Mucosa of stomach (tissue), 1 donor: ENCODE data around the gene ULBP2.
"Not testable (repeated sequence)": the region's sequence is repeated elsewhere in the genome, so short reads cannot be mapped to it uniquely, and the experiment has no call there.

ENCODE experiments used
- H3K27me3 ChIP-seq: one replicate; pipeline ENCODE4 v1.7.0; 2013; ENCODE audit warnings: mild to moderate bottlenecking, low read length; ENCODE audit not compliant: control insufficient read depth, insufficient read depth
- H3K36me3 ChIP-seq: one replicate; pipeline ENCODE4 v1.7.0; 2013; ENCODE audit warnings: low read length; ENCODE audit not compliant: control insufficient read depth, insufficient read depth
- H3K4me1 ChIP-seq: one replicate; pipeline ENCODE4 v1.7.0; 2013; ENCODE audit warnings: mild to moderate bottlenecking, low read length; ENCODE audit not compliant: control insufficient read depth, insufficient read depth
- H3K4me3 ChIP-seq: one replicate; pipeline ENCODE4 v1.7.0; 2013; ENCODE audit warnings: low read length
- H3K9ac ChIP-seq: one replicate; pipeline ENCODE4 v1.7.0; 2013; ENCODE audit warnings: mild to moderate bottlenecking, low read length, moderate library complexity
- H3K9me3 ChIP-seq: one replicate; pipeline ENCODE4 v1.7.0; 2013; ENCODE audit warnings: mild to moderate bottlenecking, low read length, moderate library complexity; ENCODE audit not compliant: control insufficient read depth
- donor health status: Pancreatic carcinoma.

Gene ULBP2

DNA sequence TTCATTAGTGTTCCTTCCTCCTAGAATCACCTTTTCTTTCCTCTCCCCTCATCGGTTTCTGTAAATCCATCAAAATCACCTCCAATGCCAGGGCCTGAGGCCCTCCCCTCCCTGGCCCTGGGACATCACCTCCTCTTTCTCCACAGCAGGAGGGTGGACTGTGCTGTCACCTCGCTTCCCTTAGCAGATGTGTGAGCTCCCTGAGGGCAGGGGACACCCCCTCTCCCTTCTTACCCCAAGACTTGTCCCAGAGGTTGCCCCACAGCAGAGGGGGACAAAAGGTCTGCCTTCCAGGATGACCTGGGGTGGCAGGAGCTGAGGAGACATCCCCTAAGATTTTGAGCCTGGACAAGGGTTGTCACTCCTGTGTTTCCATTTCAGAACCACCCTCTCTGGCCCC is 27.8 kb downstream of the ULBP2 start:
- H3K27me3 ChIP-seq = peaks cover 51% of the 10 kb centered on the region
- no peak overlapping the region for H3K9ac ChIP-seq
- no peaks in the 10 kb centered on the region for H3K36me3 ChIP-seq
- H3K4me1 ChIP-seq = peaks cover 8% of the 10 kb centered on the region
- no peak overlapping the region for H3K4me3 ChIP-seq
- no peaks in the 10 kb centered on the region for H3K9me3 ChIP-seq

DNA sequence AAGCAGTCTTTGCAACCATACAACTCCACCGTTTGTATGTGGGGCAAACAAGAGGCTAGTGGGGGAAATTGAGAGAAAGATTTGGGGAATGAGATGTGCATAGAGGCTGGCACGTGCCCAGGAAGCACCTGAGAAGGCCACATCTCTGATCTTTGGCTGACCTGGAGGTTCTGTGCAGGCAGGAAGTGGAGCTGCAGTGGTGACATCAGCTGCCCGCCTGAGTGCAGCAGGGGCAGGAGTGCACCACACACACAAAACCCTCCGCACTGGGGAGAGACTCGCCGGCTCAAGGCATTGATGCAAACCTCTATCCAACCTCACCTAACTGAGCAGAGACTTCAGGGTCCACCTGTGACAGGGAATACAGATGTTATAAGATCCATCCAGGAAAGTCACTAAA is 32.6 kb downstream of the ULBP2 start:
- H3K27me3 ChIP-seq = peaks cover 53% of the 10 kb centered on the region
- not testable (repeated sequence) for H3K4me3 ChIP-seq, H3K36me3 ChIP-seq

DNA sequence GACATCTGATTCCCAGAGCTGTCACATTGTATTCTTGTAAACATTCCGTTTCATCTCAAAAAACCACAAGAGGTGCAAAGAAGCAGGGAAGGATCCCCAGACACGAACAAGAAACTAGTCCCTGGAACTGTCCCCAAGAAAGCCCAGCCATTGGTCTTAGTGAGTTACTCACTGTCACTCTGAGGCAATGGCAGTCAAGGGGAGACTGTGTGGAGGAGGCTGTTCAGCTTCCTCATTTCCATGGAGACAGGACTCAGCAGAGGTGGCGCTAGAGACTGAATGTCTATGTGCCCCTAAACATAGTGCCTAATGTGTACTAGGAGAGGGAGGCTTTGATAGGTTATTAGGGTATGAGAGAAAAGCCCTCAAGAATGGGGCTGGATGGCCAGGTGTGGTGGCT is 33.0 kb downstream of the ULBP2 start:
- Histone ChIP-seq H3K9ac (no peak overlapping the region), H3K4me3 (no peak overlapping the region), H3K36me3 (no peaks in the 10 kb centered on the region), H3K27me3 (peaks cover 50% of the 10 kb centered on the region), H3K4me1 (no peaks in the 10 kb centered on the region), H3K9me3 (no peaks in the 10 kb centered on the region)

More for the DNA sequence above, 32.6 kb downstream of the ULBP2 start:
- not testable (repeated sequence) for H3K9ac ChIP-seq, H3K4me1 ChIP-seq, H3K9me3 ChIP-seq

- Histone ChIP-seq H3K9me3 (no peaks in the 10 kb centered on the region), H3K9ac (no peak overlapping the region), H3K4me3 (no peak overlapping the region), H3K27me3 (peaks cover 47% of the 10 kb centered on the region), H3K4me1 (no peaks in the 10 kb centered on the region), H3K36me3 (no peaks in the 10 kb centered on the region)
Measured at GRCh38 chr6:149975400-149975799, 33.6 kb downstream of the ULBP2 start.

- Histone ChIP-seq H3K4me3 (no peak overlapping the region), H3K36me3 (no peaks in the 10 kb centered on the region), H3K9ac (no peak overlapping the region), H3K27me3 (peaks cover 60% of the 10 kb centered on the region), H3K9me3 (no peaks in the 10 kb centered on the region), H3K4me1 (no peaks in the 10 kb centered on the region)
Measured at GRCh38 chr6:149977221-149977620, 35.4 kb downstream of the ULBP2 start.

- H3K9me3 ChIP-seq = no peaks in the 10 kb centered on the region
- H3K4me3 ChIP-seq = no peak overlapping the region
- no peaks in the 10 kb centered on the region for H3K4me1 ChIP-seq
- H3K9ac ChIP-seq = no peak overlapping the region
- no peaks in the 10 kb centered on the region for H3K36me3 ChIP-seq
- H3K27me3 ChIP-seq = peaks cover 70% of the 10 kb centered on the region
Measured at GRCh38 chr6:149978610-149979009, 36.8 kb downstream of the ULBP2 start.

DNA sequence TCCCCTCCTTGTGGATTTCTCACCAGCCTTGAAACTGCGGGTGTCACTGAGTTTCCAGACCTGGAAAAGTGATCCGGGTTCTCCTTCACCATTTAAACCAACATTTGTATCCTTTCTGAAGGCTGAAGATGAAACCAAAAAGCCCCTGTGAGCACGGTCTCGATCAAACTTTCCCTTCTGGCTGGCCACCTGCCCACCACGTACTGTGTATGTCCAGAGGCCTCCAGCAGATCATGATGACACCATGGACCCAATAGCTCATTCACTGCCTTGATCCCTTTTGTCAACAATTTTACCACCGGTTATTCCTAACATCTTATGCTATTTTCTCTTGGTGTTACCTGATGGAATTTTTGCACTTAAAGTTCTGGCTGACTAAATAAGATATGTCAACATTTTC is 37.5 kb downstream of the ULBP2 start:
- Histone ChIP-seq H3K4me1 (no peaks in the 10 kb centered on the region), H3K4me3 (no peak overlapping the region), H3K27me3 (peaks cover 63% of the 10 kb centered on the region), H3K9ac (no peak overlapping the region), H3K9me3 (no peaks in the 10 kb centered on the region), H3K36me3 (no peaks in the 10 kb centered on the region)

DNA sequence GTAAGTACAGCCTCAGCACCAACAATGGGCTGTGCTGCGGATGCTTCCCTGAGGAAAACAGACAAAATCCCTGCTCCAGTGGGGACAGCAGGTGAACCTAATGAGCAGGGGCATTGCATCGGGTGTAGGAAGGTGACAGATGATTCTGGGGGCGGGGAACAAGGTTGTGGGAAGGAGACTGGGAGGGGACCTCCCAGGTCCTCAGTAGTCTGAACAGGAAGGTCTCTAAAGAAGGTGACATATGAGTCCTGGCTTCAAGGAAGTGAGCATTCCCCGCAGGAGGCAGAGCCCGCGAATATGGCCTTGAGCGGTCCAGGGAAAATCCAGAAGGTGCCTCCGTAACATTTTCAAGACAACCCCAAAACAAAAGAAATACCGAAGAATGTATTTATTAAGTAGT is 41.3 kb downstream of the ULBP2 start:
- Histone ChIP-seq H3K9me3 (no peaks in the 10 kb centered on the region), H3K27me3 (peaks cover 72% of the 10 kb centered on the region), H3K9ac (no peak overlapping the region), H3K36me3 (no peaks in the 10 kb centered on the region), H3K4me1 (no peaks in the 10 kb centered on the region), H3K4me3 (no peak overlapping the region)

GRCh38 chr6:149984773-149985172 is 43.0 kb downstream of the ULBP2 start:
- no peak overlapping the region for H3K9ac ChIP-seq
- H3K27me3 ChIP-seq = peaks cover 78% of the 10 kb centered on the region
- peaks cover 4% of the 10 kb centered on the region for H3K4me1 ChIP-seq

DNA sequence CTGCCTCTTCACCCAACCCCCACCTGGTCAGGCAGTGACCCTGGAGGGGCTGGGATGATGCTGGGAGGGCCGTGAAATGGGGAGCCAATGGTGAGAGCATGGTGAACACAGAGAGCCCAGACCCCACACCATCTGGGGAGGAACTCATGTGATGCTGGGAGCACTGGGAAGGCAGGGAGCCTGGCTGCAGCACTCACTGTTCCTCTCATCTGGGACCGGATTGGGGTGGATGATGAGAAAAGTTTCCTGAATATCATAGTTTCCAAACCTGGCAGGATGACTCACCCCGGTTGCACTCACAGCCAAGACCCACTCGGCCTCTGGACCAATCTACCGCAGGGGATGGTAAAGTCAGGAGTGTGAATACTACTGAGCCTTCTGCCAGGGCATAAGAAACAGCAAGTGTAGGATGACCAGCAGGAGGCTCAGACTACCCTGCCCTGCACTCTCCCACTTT is 43.7 kb downstream of the ULBP2 start:
- Histone ChIP-seq H3K9me3 (no peaks in the 10 kb centered on the region), H3K4me1 (peaks cover 12% of the 10 kb centered on the region), H3K36me3 (no peaks in the 10 kb centered on the region), H3K27me3 (peaks cover 86% of the 10 kb centered on the region), H3K4me3 (no peak overlapping the region), H3K9ac (no peak overlapping the region)

More at GRCh38 chr6:149984773-149985172, 43.0 kb downstream of the ULBP2 start:
- Histone ChIP-seq H3K9me3 (no peaks in the 10 kb centered on the region), H3K4me3 (no peak overlapping the region), H3K36me3 (no peaks in the 10 kb centered on the region)

- H3K9ac ChIP-seq = no peak overlapping the region
- no peaks in the 10 kb centered on the region for H3K36me3 ChIP-seq
- peaks cover 90% of the 10 kb centered on the region for H3K27me3 ChIP-seq
- no peak overlapping the region for H3K4me3 ChIP-seq
- H3K9me3 ChIP-seq = no peaks in the 10 kb centered on the region
- peaks cover 13% of the 10 kb centered on the region for H3K4me1 ChIP-seq
Measured at GRCh38 chr6:149987602-149988107, 45.8 kb downstream of the ULBP2 start.

DNA sequence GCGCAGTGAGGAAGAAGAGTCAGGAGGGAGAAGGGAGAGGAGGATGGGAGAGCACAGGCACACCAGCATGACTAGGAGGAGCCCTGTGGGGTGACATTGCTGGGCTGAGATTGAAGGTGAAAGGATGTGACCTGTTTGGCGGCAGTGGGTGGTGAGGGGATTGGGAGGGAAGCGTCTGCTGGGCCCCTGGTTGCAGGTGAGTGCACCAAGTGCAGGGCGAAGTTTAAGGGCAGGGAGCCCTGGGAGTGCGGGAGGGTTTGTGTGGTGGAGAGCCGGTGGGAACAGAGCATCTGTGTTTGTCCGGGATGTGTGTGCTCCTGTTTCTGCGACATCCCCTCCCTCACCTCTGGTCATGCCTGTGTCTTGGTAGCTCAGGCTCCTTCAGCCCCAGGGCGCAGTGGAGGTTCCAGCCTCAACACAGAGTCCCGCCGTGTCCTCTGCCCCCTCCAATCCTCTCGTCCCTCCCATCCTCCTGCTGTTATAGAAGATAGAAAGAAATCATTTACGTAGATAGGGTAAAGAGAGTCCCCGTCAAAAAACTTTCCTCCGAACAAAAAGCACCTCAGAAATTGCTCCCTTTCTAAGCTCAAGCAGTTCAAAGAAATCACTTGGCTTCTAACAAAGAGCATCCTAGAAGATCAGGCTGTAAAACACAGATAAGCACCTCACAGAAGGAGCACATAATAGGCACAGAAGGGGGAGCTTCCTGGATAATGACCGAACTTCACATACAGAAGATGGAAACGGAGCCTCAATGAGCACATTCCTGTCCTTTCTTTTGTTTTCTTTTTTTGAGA is 46.9 kb downstream of the ULBP2 start:
- Histone ChIP-seq H3K4me3 (no peak overlapping the region), H3K9me3 (no peaks in the 10 kb centered on the region), H3K27me3 (peaks cover 94% of the 10 kb centered on the region), H3K4me1 (peaks cover 13% of the 10 kb centered on the region), H3K36me3 (no peaks in the 10 kb centered on the region), H3K9ac (no peak overlapping the region)
